ENCODE results near the gene TENM4. TPM values are rescaled to one million over a fixed set of nuclear protein-coding genes. Genes with fewer than 3 reads are reported as not detected.

Gene TENM4
- total and polyA plus RNA-seq, 4 donors: 0.02 to 0.33 (median 0.14) TPM

GRCh38 chr11:79427611-79428327 lies 13.1 kb downstream of the TENM4 start:
- H3K4me3 ChIP-seq (ENCODE audit: low read depth in 1 of 3, low read length in 3 of 3): no peak overlapping the region
- no peak for DNase-seq (ENCODE audit: low spot score)
- no peaks in the 10 kb centered on the region for H3K4me1 ChIP-seq (ENCODE audit: control insufficient read depth in 4 of 4, insufficient read depth in 4 of 4, low read length in 3 of 4)
- no peak overlapping the region for H3K27ac ChIP-seq (ENCODE audit: low read depth in 1 of 2, low read length in 2 of 2)
- 85% methylated on average over 5 of the region's 5 CpGs for WGBS
- no peak for TF ChIP-seq EGR1 (IDR thresholded peaks at IDR 0.05; ENCODE audit: low read depth in 2 of 2)
- no peak for TF ChIP-seq RAD21 (IDR thresholded peaks at IDR 0.05)
- no peak for TF ChIP-seq MAX (IDR thresholded peaks at IDR 0.05)
- no peak for TF ChIP-seq HNF4G (IDR thresholded peaks at IDR 0.05)
- H3K27me3 ChIP-seq (ENCODE audit: control insufficient read depth in 4 of 4, insufficient read depth in 4 of 4, low read length in 3 of 4): no peaks in the 10 kb centered on the region
- H3K9ac ChIP-seq (ENCODE audit: low read depth in 1 of 2, low read length in 2 of 2): no peak overlapping the region
- no peaks in the 10 kb centered on the region for H3K36me3 ChIP-seq (ENCODE audit: control insufficient read depth in 4 of 4, insufficient read depth in 3 of 4, low read depth in 1 of 4, low read length in 3 of 4)
- H3K9me3 ChIP-seq (ENCODE audit: control insufficient read depth in 4 of 4, low read length in 3 of 4): no peaks in the 10 kb centered on the region

- Histone ChIP-seq H3K4me1 (ENCODE audit: control insufficient read depth in 4 of 4, insufficient read depth in 4 of 4, low read length in 3 of 4) (no peaks in the 10 kb centered on the region), H3K36me3 (ENCODE audit: control insufficient read depth in 4 of 4, insufficient read depth in 3 of 4, low read depth in 1 of 4, low read length in 3 of 4) (no peaks in the 10 kb centered on the region), H3K9me3 (ENCODE audit: control insufficient read depth in 4 of 4, low read length in 3 of 4) (no peaks in the 10 kb centered on the region), H3K9ac (ENCODE audit: low read depth in 1 of 2, low read length in 2 of 2) (no peak overlapping the region), H3K4me3 (ENCODE audit: low read depth in 1 of 3, low read length in 3 of 3) (no peak overlapping the region), H3K27me3 (ENCODE audit: control insufficient read depth in 4 of 4, insufficient read depth in 4 of 4, low read length in 3 of 4) (peaks cover 0 to under 1% (median 0%) of the 10 kb centered on the region in 4 donors), H3K27ac (ENCODE audit: low read depth in 1 of 2, low read length in 2 of 2) (no peak overlapping the region)
- 93% methylated on average over 4 of the region's 4 CpGs for WGBS
- DNase-seq (ENCODE audit: low spot score): no peak
- TF ChIP-seq, protein P1, sequence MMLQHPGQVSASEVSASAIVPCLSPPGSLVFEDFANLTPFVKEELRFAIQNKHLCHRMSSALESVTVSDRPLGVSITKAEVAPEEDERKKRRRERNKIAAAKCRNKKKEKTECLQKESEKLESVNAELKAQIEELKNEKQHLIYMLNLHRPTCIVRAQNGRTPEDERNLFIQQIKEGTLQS (IDR thresholded peaks at IDR 0.05): no peak
- no peak for TF ChIP-seq EGR1 (IDR thresholded peaks at IDR 0.05; ENCODE audit: low read depth in 2 of 2)
- TF ChIP-seq HNF4G (IDR thresholded peaks at IDR 0.05): no peak
- no peak for TF ChIP-seq TAF1 (conservative IDR thresholded peaks at IDR 0.05)
- TF ChIP-seq REST (IDR thresholded peaks at IDR 0.05): no peak
- TF ChIP-seq CTCF (IDR thresholded peaks at IDR 0.05; ENCODE audit: low read depth, low read length, missing input control): no peak
- no peak for TF ChIP-seq SP1 (IDR thresholded peaks at IDR 0.05)
- no peak for TF ChIP-seq NR2F2 (IDR thresholded peaks at IDR 0.05)
- TF ChIP-seq HNF4A (conservative IDR thresholded peaks at IDR 0.05): no peak
- TF ChIP-seq RAD21 (IDR thresholded peaks at IDR 0.05): no peak
- no peak for TF ChIP-seq GABPA (IDR thresholded peaks at IDR 0.05 in 1 of 2, conservative IDR thresholded peaks at IDR 0.05 in 1 of 2)
- TF ChIP-seq RXRA (IDR thresholded peaks at IDR 0.05): no peak
- no peak for TF ChIP-seq MAX (IDR thresholded peaks at IDR 0.05)
- no peak for TF ChIP-seq FOXA2 (IDR thresholded peaks at IDR 0.05)
- TF ChIP-seq YY1 (IDR thresholded peaks at IDR 0.05): no peak
- no peak for TF ChIP-seq ZBTB33 (IDR thresholded peaks at IDR 0.05)
- TF ChIP-seq JUND (IDR thresholded peaks at IDR 0.05): no peak
Observed at GRCh38 chr11:79427126-79427525, 13.7 kb downstream of the TENM4 start.
